HepG2 (cell line): Measurements from ENCODE around the gene ITGB8. TPM values are rescaled to one million over a fixed set of nuclear protein-coding genes. Genes with fewer than 3 reads are reported as not detected.

Experiments used
- ATAC-seq: fragments of 200-7000 bp; cut with Tn5 transposase; 3 replicates; pipeline ENCODE4 v1.9.1; 2020; ENCODE audit warnings: mild to moderate bottlenecking, moderate library complexity
- BruUV-seq: library from RNA; stranded (reverse); fragments of 400-500 nt; replicated peaks from 2 replicates; lab custom pipeline; 2021; lab: Mats Ljungman, UMichigan
- CTCF ChIA-PET: fragments of 300-600 bp; formaldehyde crosslinking; extraction: SDS; loops from one replicate; lab custom pipeline; 2021; ENCODE audit warnings: low total read pairs, inconsistent platforms, low intra/inter-chr PET ratio; lab: Yijun Ruan, JAX
- POLR2A ChIA-PET: fragments of 350-600 bp; sonication (Branson Sonifier 250); formaldehyde crosslinking; loops from one replicate; lab custom pipeline; 2020; ENCODE audit warnings: antibody characterized with exemption, inconsistent platforms; lab: Yijun Ruan, JAX
- DNase-seq: peaks from one replicate; pipeline ENCODE4 v3.0.0-alpha.2; 2015; ENCODE audit warnings: low spot score
- FAIRE-seq: peaks from 3 replicates; lab custom pipeline; 2011; peaks lifted over from hg19 to GRCh38; lab: Jason Lieb, UNC
- H2AFZ ChIP-seq: one replicate; pipeline ENCODE4 v1.6.1; 2011; ENCODE audit warnings: low read length, inconsistent platforms
- H3K27ac ChIP-seq: fragments of 300-600 bp; 3 replicates; pipeline ENCODE4 v1.8.0; 2011; ENCODE audit warnings: mixed run types, mild to moderate bottlenecking, mixed read lengths, low read length, inconsistent platforms; ENCODE audit not compliant: insufficient read depth; ENCODE audit errors: extremely low read length
- H3K27me3 ChIP-seq, 2 experiments: fragments of 200-600 bp in 1 of 2; 2 replicates in 1 of 2; 3 replicates in 1 of 2; pipeline versions ENCODE4 v1.6.0 to v1.8.0; 2011; ENCODE audit warnings: low read length in 2 of 2, mild to moderate bottlenecking in 2 of 2, moderate library complexity in 2 of 2, inconsistent platforms in 1 of 2; ENCODE audit not compliant: insufficient read depth in 2 of 2, control insufficient read depth in 1 of 2
- H3K36me3 ChIP-seq, 2 experiments: fragments of 200-600 bp in 1 of 2; replicated peaks in 1 of 2; 2 replicates in 1 of 2; 3 replicates in 1 of 2; pipeline versions ENCODE4 v1.5.1 to v1.8.0; 2011; ENCODE audit warnings: low read length in 2 of 2, inconsistent platforms in 1 of 2; ENCODE audit not compliant: insufficient read depth in 2 of 2, control insufficient read depth in 1 of 2
- H3K4me1 ChIP-seq: 2 replicates; pipeline ENCODE4 v1.5.1; 2012; ENCODE audit warnings: low read length, inconsistent platforms; ENCODE audit not compliant: insufficient read depth
- H3K4me2 ChIP-seq: 2 replicates; pipeline ENCODE4 v1.6.0; 2011; ENCODE audit warnings: low read depth, low read length, inconsistent platforms
- H3K4me3 ChIP-seq, 3 experiments: fragments of 200-600 bp in 1 of 3; sonication (generic), shearing (Covaris generic) in 1 of 3; replicated peaks in 1 of 3; 2 replicates each; pipeline ENCODE4 v1.5.1; 2011 to 2016; ENCODE audit warnings: low read length in 3 of 3, inconsistent platforms in 2 of 3, low read depth in 2 of 3, mild to moderate bottlenecking in 2 of 3, control low read depth in 1 of 3, mixed read lengths in 1 of 3; ENCODE audit not compliant: insufficient read depth in 1 of 3
- H3K79me2 ChIP-seq: one replicate; pipeline ENCODE4 v1.6.1; 2011; ENCODE audit warnings: low read length, inconsistent platforms; ENCODE audit not compliant: insufficient read depth
- H3K9ac ChIP-seq: 2 replicates; pipeline ENCODE4 v1.6.0; 2011; ENCODE audit warnings: mild to moderate bottlenecking, low read depth, low read length, inconsistent platforms; ENCODE audit not compliant: insufficient read depth
- H3K9me3 ChIP-seq: 2 replicates; pipeline ENCODE4 v1.5.1; 2012; ENCODE audit warnings: mild to moderate bottlenecking, low read length
- H4K20me1 ChIP-seq: 2 replicates; pipeline ENCODE4 v1.6.0; 2011; ENCODE audit warnings: inconsistent platforms, mild to moderate bottlenecking, low read length, moderate library complexity; ENCODE audit not compliant: insufficient read depth
- CREBL2 ChIP-seq: sonication (generic); formaldehyde crosslinking; IDR thresholded peaks from 2 replicates; pipeline ENCODE4 v1.8.1; 2023; ENCODE audit warnings: missing genetic modification reagents, mild to moderate bottlenecking, borderline replicate concordance
- MXD4 ChIP-seq: IDR thresholded peaks from 2 replicates; pipeline ENCODE4 v1.6.1; 2016; ENCODE audit warnings: mild to moderate bottlenecking, missing biosample characterization, missing genetic modification reagents
- NR3C1 ChIP-seq: sonication (generic); formaldehyde crosslinking; IDR thresholded peaks from 2 replicates; pipeline ENCODE4 v1.4.0; 2020; ENCODE audit warnings: missing genetic modification reagents
- PAX8 ChIP-seq: sonication (generic); formaldehyde crosslinking; IDR thresholded peaks from 2 replicates; pipeline ENCODE4 v1.8.0; 2022; ENCODE audit warnings: mild to moderate bottlenecking, missing genetic modification reagents, borderline replicate concordance
- RARG ChIP-seq: sonication (generic); formaldehyde crosslinking; IDR thresholded peaks from 2 replicates; pipeline ENCODE4 v1.4.0; 2020; ENCODE audit warnings: low read depth, mild to moderate bottlenecking, missing genetic modification reagents
- XBP1 ChIP-seq: sonication (generic); formaldehyde crosslinking; IDR thresholded peaks from 2 replicates; pipeline ENCODE4 v1.5.0; 2020; ENCODE audit warnings: missing genetic modification reagents
- ZBTB40 ChIP-seq, 2 experiments: fragments of 450-650 bp in 1 of 2; sonication (generic) in 1 of 2; formaldehyde crosslinking in 1 of 2; IDR thresholded peaks; 2 replicates each; pipeline versions ENCODE4 v1.6.1 to v1.8.0; 2016 to 2022; ENCODE audit warnings: antibody characterized with exemption in 1 of 2, mild to moderate bottlenecking in 1 of 2, missing genetic modification reagents in 1 of 2
- ZIK1 ChIP-seq: sonication (generic); formaldehyde crosslinking; IDR thresholded peaks from 2 replicates; pipeline ENCODE4 v1.5.0; 2020; ENCODE audit warnings: mild to moderate bottlenecking, low read depth, missing genetic modification reagents, borderline replicate concordance
- ZKSCAN8 ChIP-seq: IDR thresholded peaks from 2 replicates; pipeline ENCODE4 v1.6.1; 2016; ENCODE audit warnings: borderline replicate concordance, missing genetic modification reagents, missing compliant biosample characterization
- ZNF501 ChIP-seq: sonication (generic); formaldehyde crosslinking; IDR thresholded peaks from 2 replicates; pipeline ENCODE4 v1.5.1; 2020; ENCODE audit warnings: mild to moderate bottlenecking, moderate library complexity, missing genetic modification reagents
- ZNF556 ChIP-seq: sonication (generic); formaldehyde crosslinking; IDR thresholded peaks from 2 replicates; pipeline ENCODE4 v1.4.0; 2020; ENCODE audit warnings: mild to moderate bottlenecking, missing genetic modification reagents, borderline replicate concordance
- ZNF574 ChIP-seq: sonication (generic); formaldehyde crosslinking; IDR thresholded peaks from 2 replicates; pipeline ENCODE4 v1.4.0; 2020; ENCODE audit warnings: missing genetic modification reagents
- WGBS: methylation state at CpG from one replicate; pipeline ENCODE4 v1.1.6; 2017; ENCODE audit warnings: low lambda C conversion rate; 5-methylcytosine and 5-hydroxymethylcytosine counted together
- in situ Hi-C: cut with HindIII; loops from 2 replicates; pipeline ENCODE4 v1.10.0; 2017; ENCODE audit warnings: low pct_unique_long_range_greater_than_20kb; ENCODE audit not compliant: extremely low pct_ligation_motif_present
- intact Hi-C: fragments of 100-400 bp; cut with micrococcal nuclease; formaldehyde crosslinking; loops from one replicate; pipeline ENCODE4 v1.10.0; 2022; ENCODE audit not compliant: unreplicated experiment
- polyA plus RNA-seq, 8 experiments: library from polyadenylated mRNA; depleted of rRNA in 3 of 8; stranded (reverse) in 7 of 8; unstranded in 1 of 8; fragments of >200 nt; fragmentation: Illumina TruSeq in 4 of 8; extraction: Trizol in 4 of 8; gene quantifications; 2 replicates each; pipeline versions ENCODE4 v1.2.1 to v1.2.3, GENCODE V29; 2011 to 2016; ENCODE audit warnings: low read depth in 4 of 8, missing spikeins in 1 of 8, mixed read lengths in 1 of 8; ENCODE audit not compliant: insufficient read depth in 1 of 8
- total RNA-seq, 5 experiments: library from RNA; depleted of rRNA; stranded (reverse); fragments of >200 nt; fragmentation: Illumina TruSeq; extraction: Trizol; gene quantifications; 2 replicates each; pipeline ENCODE4 v1.2.3, GENCODE V29; 2016; ENCODE audit warnings: low read depth in 1 of 5

ITGB8 gene
- total and polyA plus RNA-seq, 2 of the 13 experiments (the other 11 are each of a cell fraction or from before 2014, with no cell fraction given), result 0.01 TPM; not detected in 1

GRCh38 chr7:20393021-20393610 is 62.4 kb downstream of the ITGB8 start:
- in situ Hi-C loops, result no loop called here
- POLR2A ChIA-PET, result no interaction called here
- Histone ChIP-seq H3K36me3 (no peaks in the 10 kb centered on the region), H3K27ac (no peak overlapping the region), H3K4me3 (no peak overlapping the region), H3K9me3 (no peaks in the 10 kb centered on the region), H3K79me2 (no peaks in the 10 kb centered on the region), H2AFZ (no peak overlapping the region), H3K4me1 (no peaks in the 10 kb centered on the region), H3K27me3 (no peaks in the 10 kb centered on the region), H3K9ac (no peak overlapping the region), H3K4me2 (no peak overlapping the region), H4K20me1 (no peaks in the 10 kb centered on the region)
- WGBS, result 4% methylated on average over 2 of the region's 2 CpGs
- ATAC-seq (no peak), DNase-seq (no peak), FAIRE-seq (no peak)
- intact Hi-C loops, result no loop called here
- CTCF ChIA-PET, result no interaction called here
- no TSS peak for BruUV-seq
- TF ChIP-seq NR3C1 (CRISPR knock-in tag) (no peak), ZKSCAN8 (CRISPR knock-in tag) (no peak), PAX8 (CRISPR knock-in tag) (no peak), ZNF556 (no peak), ZBTB40 (IDR thresholded peaks at IDR 0.05) (no peak), ZBTB40 (CRISPR knock-in tag; IDR thresholded peaks at IDR 0.05) (no peak), CREBL2 (no peak), RARG (CRISPR knock-in tag) (no peak), ZNF501 (no peak), MXD4 (CRISPR knock-in tag) (no peak), ZNF574 (no peak), XBP1 (no peak), ZIK1 (CRISPR knock-in tag) (no peak)
